Measurements from ENCODE around the gene SIPA1L3.

Gene SIPA1L3

GRCh38 chr19:38223119-38223523, 316.1 kb downstream of the SIPA1L3 start (continued):
- no peak for TF ChIP-seq ZNF518A (tag by site-specific recombination; conservative IDR thresholded peaks at IDR 0.05; ENCODE audit: low read depth)
- TF ChIP-seq ZBTB8A (tag by site-specific recombination; IDR thresholded peaks at IDR 0.05): no peak
- TF ChIP-seq ZNF626 (tag by site-specific recombination; IDR thresholded peaks at IDR 0.05): no peak
- TF ChIP-seq ZNF280C (tag by site-specific recombination; IDR thresholded peaks at IDR 0.05): peak; percentile 87; the same call in 1 of the 2 replicates
- TF ChIP-seq ZNF426 (tag by site-specific recombination; IDR thresholded peaks at IDR 0.05): no peak
- peak; percentile 40 for TF ChIP-seq ZNF639 (tag by site-specific recombination; IDR thresholded peaks at IDR 0.05)
- 0 out of 2 replicates have a peak, but pooled peaks have one; percentile 31 for TF ChIP-seq ZNF23 (tag by site-specific recombination; IDR thresholded peaks at IDR 0.05; ENCODE audit: borderline replicate concordance)
- TF ChIP-seq ZNF580 (tag by site-specific recombination; IDR thresholded peaks at IDR 0.05): peak; percentile 71; the same call in 1 of the 2 replicates
- TF ChIP-seq ZNF223 (tag by site-specific recombination; IDR thresholded peaks at IDR 0.05): no peak
- peak; percentile 75; the same call in 1 of the 2 replicates for TF ChIP-seq SCRT1 (tag by site-specific recombination; IDR thresholded peaks at IDR 0.05; ENCODE audit: borderline replicate concordance)
- no peak for TF ChIP-seq ZNF654 (tag by site-specific recombination; IDR thresholded peaks at IDR 0.05; ENCODE audit: low read depth)
- no peak; the same call in 1 of the 2 replicates for TF ChIP-seq SP7 (tag by site-specific recombination; IDR thresholded peaks at IDR 0.05)
- TF ChIP-seq ZNF114 (tag by site-specific recombination; IDR thresholded peaks at IDR 0.05): no peak
- peak; percentile 85 for TF ChIP-seq KLF8 (tag by site-specific recombination; IDR thresholded peaks at IDR 0.05)
- TF ChIP-seq ZNF146 (tag by site-specific recombination; IDR thresholded peaks at IDR 0.05): no peak
- peak; percentile 15 for TF ChIP-seq ZNF791 (tag by site-specific recombination; IDR thresholded peaks at IDR 0.05)
- TF ChIP-seq AEBP2 (tag by site-specific recombination; IDR thresholded peaks at IDR 0.05; ENCODE audit: borderline replicate concordance): no peak
- TF ChIP-seq ZNF561 (tag by site-specific recombination; IDR thresholded peaks at IDR 0.05; ENCODE audit: borderline replicate concordance): no peak
- peak; percentile 14; the same call in 1 of the 2 replicates for TF ChIP-seq ZNF777 (tag by site-specific recombination; IDR thresholded peaks at IDR 0.05; ENCODE audit: borderline replicate concordance)
- TF ChIP-seq ZNF121 (tag by site-specific recombination; IDR thresholded peaks at IDR 0.05): no peak; the same call in 1 of the 2 replicates
- no peak for TF ChIP-seq ZNF621 (tag by site-specific recombination; IDR thresholded peaks at IDR 0.05)
- TF ChIP-seq BCL11A (tag by site-specific recombination; IDR thresholded peaks at IDR 0.05; ENCODE audit: low read depth): no peak
- TF ChIP-seq TSHZ1 (tag by site-specific recombination; IDR thresholded peaks at IDR 0.05; ENCODE audit: borderline replicate concordance): no peak
- TF ChIP-seq ZNF37A (tag by site-specific recombination; IDR thresholded peaks at IDR 0.05): no peak
- TF ChIP-seq ZNF184 (tag by site-specific recombination; IDR thresholded peaks at IDR 0.05): no peak
- TF ChIP-seq ZNF658 (tag by site-specific recombination; IDR thresholded peaks at IDR 0.05): no peak
- no peak for TF ChIP-seq HOXA7 (CRISPR knock-in tag; IDR thresholded peaks at IDR 0.05; ENCODE audit: borderline replicate concordance)
